Right lobe of liver (tissue), 6 donors: ENCODE measurements around the gene DSP. TPM values are rescaled to one million over a fixed set of nuclear protein-coding genes. Genes with fewer than 3 reads are reported as not detected.
A peak's percentile ranks its signal among the peaks of the same experiment; 100 is the strongest.

Experiments used
- ATAC-seq, 4 donors: fragments of 200-7000 bp; cut with Tn5 transposase; one replicate each; pipeline ENCODE4 v1.9.1; 2020; ENCODE audit warnings: mild to moderate bottlenecking in 4 of 4, moderate library complexity in 4 of 4
- DNase-seq, 3 donors: peaks; one replicate each; pipeline ENCODE4 v3.0.0-alpha.2; 2020
- H3K27ac ChIP-seq, 3 donors: fragments of 200-600 bp; one replicate each; pipeline ENCODE4 v1.8.0; 2022
- H3K27me3 ChIP-seq, 2 donors: fragments of 200-600 bp; one replicate each; pipeline ENCODE4 v1.8.0; 2022
- H3K36me3 ChIP-seq, 4 donors: fragments of 200-600 bp; sonication (generic) in 1 of 4; one replicate each; pipeline versions ENCODE4 v1.5.1 to v1.8.0; 2017 to 2022; ENCODE audit warnings: control low read depth in 1 of 4
- H3K4me1 ChIP-seq, 4 donors: fragments of 200-600 bp; sonication (generic) in 1 of 4; one replicate each; pipeline versions ENCODE4 v1.5.1 to v1.8.0; 2017 to 2022; ENCODE audit warnings: control low read depth in 1 of 4
- H3K4me3 ChIP-seq, 3 donors: fragments of 200-600 bp; one replicate each; pipeline ENCODE4 v1.8.0; 2022
- H3K9me3 ChIP-seq, 4 donors: fragments of 200-600 bp; sonication (generic) in 1 of 4; one replicate each; pipeline versions ENCODE4 v1.5.1 to v1.8.0; 2017 to 2022; ENCODE audit warnings: control low read depth in 1 of 4
- CTCF ChIP-seq, 4 donors: fragments of 200-600 bp in 3 of 4; fragments of 450-650 bp in 1 of 4; IDR thresholded peaks; one replicate each; pipeline versions ENCODE4 v1.5.1 to v1.8.0; 2016 to 2022; ENCODE audit warnings: antibody characterized with exemption in 4 of 4, mild to moderate bottlenecking in 2 of 4
- POLR2A ChIP-seq: fragments of 450-650 bp; IDR thresholded peaks from one replicate; pipeline ENCODE4 v1.6.1; 2017; ENCODE audit warnings: antibody characterized with exemption, mild to moderate bottlenecking
- WGBS: methylation state at CpG from one replicate; pipeline ENCODE4 v1.1.6; 2018; ENCODE audit warnings: low coverage, low lambda C conversion rate; ENCODE audit not compliant: insufficient coverage; ENCODE audit errors: missing lambda C conversion rate; 5-methylcytosine and 5-hydroxymethylcytosine counted together
- intact Hi-C, 2 donors: fragments of 100-400 bp; cut with DNase I; formaldehyde crosslinking; loops; one replicate each; pipeline versions ENCODE4 v1.11.2 to v1.14.1; 2022
- total RNA-seq, 6 experiments: library from RNA; depleted of rRNA in 2 of 6; stranded (reverse); fragments of >200 nt in 2 of 6; fragmentation: NEBNext Ultra II Directional in 3 of 6; extraction: Animal tissue kit (Norgen Biotek cat#: 25700) in 3 of 6; gene quantifications; one replicate each; pipeline versions ENCODE4 v1.1.0 to v1.2.4, GENCODE V29; 2016 to 2023
- donor health status: DM: no; HTN: yes; CAD: no.
- donor health status: DM: no; HTN: no; CAD: no.
- donor health status: DM: no; HTN: no; CAD: no.
- donor health status: DM: no; HTN: yes; CAD: no.
- donor health status: DM: no; HTN: yes; CAD: no.

DSP gene
- total RNA-seq, 6 experiments from 2014 or later, result 64.6 to 94.2 (median 82.1) TPM

GRCh38 chr6:7558781-7559180 is 17.3 kb downstream of the DSP start:
- Histone ChIP-seq H3K27me3 (no peaks in the 10 kb centered on the region), H3K36me3 (peaks cover 0 to 23% (median 7%) of the 10 kb centered on the region in 4 donors), H3K4me1 (peaks cover 0 to 29% (median 16%) of the 10 kb centered on the region in 4 donors), H3K27ac (peak overlapping the region; percentile 1 to 75 (median 34)), H3K4me3 (no peak overlapping the region), H3K9me3 (no peaks in the 10 kb centered on the region)
- intact Hi-C loops, result no loop called here
- ATAC-seq (peak in 2 of 4 donors; percentile 7 to 12), DNase-seq (no peak)
- WGBS, result 46% methylated on average over 4 of the region's 4 CpGs
- TF ChIP-seq POLR2A (no peak), CTCF (IDR thresholded peaks at IDR 0.05) (no peak)

GRCh38 chr6:7559196-7559595 is 17.7 kb downstream of the DSP start:
- Histone ChIP-seq H3K9me3 (no peaks in the 10 kb centered on the region), H3K27ac (peak overlapping the region; percentile 1 to 75 (median 34)), H3K4me3 (no peak overlapping the region), H3K27me3 (no peaks in the 10 kb centered on the region), H3K4me1 (peaks cover 0 to 29% (median 16%) of the 10 kb centered on the region in 4 donors), H3K36me3 (peaks cover 0 to 28% (median 7%) of the 10 kb centered on the region in 4 donors)
- TF ChIP-seq CTCF (IDR thresholded peaks at IDR 0.05) (no peak), POLR2A (no peak)
- 89% methylated on average over 3 of the region's 6 CpGs for WGBS
- ATAC-seq (no peak), DNase-seq (no peak)
- intact Hi-C loops, result no loop called here

GRCh38 chr6:7559651-7560385 is 18.3 kb downstream of the DSP start:
- TF ChIP-seq POLR2A (no peak), CTCF (IDR thresholded peaks at IDR 0.05) (no peak)
- Histone ChIP-seq H3K9me3 (no peaks in the 10 kb centered on the region), H3K4me1 (peaks cover 0 to 29% (median 16%) of the 10 kb centered on the region in 4 donors), H3K27ac (peak overlapping the region; percentile 1 to 75 (median 34)), H3K36me3 (peaks cover 0 to 33% (median 7%) of the 10 kb centered on the region in 4 donors), H3K27me3 (no peaks in the 10 kb centered on the region), H3K4me3 (no peak overlapping the region)
- DNase-seq (no peak), ATAC-seq (peak in 2 of 4 donors; percentile 27 to 33)
- 46% methylated on average over 2 of the region's 2 CpGs for WGBS
- intact Hi-C loops, result no loop called here

GRCh38 chr6:7561153-7561964 is 19.9 kb downstream of the DSP start:
- no peaks in the 10 kb centered on the region for H3K9me3 ChIP-seq
- intact Hi-C loops, result no loop called here
- peaks cover 0 to 29% (median 16%) of the 10 kb centered on the region in 4 donors for H3K4me1 ChIP-seq
- H3K27ac ChIP-seq, result peak overlapping the region in 2 of 3 donors; percentile 34 to 75
- DNase-seq, result peak; percentile 84 to 96 (median 94)
- TF ChIP-seq CTCF (IDR thresholded peaks at IDR 0.05) (no peak), POLR2A (peak; percentile 54)
- ATAC-seq, result peak; percentile 86 to 96 (median 90)
- WGBS, result 40% methylated on average over 17 of the region's 19 CpGs
- no peaks in the 10 kb centered on the region for H3K27me3 ChIP-seq
- H3K4me3 ChIP-seq, result peak overlapping the region in 1 of 3 donors; percentile 9
- H3K36me3 ChIP-seq, result peaks cover 0 to 40% (median 14%) of the 10 kb centered on the region in 4 donors
